Measurements from ENCODE around the gene KMT2B.

Gene KMT2B

DNA sequence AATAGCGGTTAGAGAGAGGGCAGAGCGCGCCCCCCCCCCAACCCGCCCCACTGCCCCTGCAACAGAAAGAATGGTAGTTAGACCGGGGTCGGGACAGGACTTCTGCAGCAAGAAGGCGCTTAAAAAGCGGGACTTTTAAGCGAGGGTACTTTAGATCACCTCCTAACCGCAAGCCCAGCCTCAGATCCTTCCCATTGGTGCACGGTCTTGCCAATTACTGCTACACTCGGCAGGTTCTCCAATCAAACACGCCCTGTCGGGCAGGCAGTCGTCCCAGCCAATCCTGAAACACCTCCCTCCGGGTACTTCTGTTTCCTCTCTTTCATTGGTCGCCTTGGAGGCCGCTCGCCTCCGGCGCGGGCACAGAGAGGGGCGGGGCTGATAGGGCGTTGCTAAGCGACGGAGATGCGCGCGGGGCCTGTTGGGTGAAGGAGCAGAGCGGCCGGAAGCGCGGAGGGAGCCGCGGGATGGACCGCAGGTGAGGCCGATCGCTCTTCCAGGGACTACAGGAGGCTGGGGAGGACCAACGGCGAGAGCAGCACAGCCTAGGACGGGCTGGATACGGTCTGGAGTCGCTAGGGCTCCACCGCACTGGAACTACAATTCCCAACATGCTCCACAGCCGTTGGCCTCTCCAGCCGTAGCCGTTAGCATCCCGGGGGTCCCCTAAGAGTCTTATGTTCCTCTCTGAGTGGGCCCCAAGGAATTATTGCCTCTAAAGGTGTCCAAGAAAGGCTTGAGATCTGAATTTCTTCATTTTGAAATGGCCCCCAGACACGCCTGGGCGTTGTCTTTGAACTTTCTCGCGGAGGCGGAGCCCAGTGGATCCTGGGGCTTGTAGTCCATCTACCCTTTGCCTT, 40.2 kb downstream of the KMT2B start, which contains the start of gene PROSER3:
Gene PROSER3, plus strand, starts transcription at position 428 of the 860 bp plus-strand sequence. Its CDS starts 40 bp downstream, at position 468.
- peak within 1 kb of the TSS; percentile 99 for H3K4me3 ChIP-seq (ENCODE audit: low read length)
- DNase-seq (ENCODE audit: low read depth), result peak; percentile 100
- TF ChIP-seq, protein P1, sequence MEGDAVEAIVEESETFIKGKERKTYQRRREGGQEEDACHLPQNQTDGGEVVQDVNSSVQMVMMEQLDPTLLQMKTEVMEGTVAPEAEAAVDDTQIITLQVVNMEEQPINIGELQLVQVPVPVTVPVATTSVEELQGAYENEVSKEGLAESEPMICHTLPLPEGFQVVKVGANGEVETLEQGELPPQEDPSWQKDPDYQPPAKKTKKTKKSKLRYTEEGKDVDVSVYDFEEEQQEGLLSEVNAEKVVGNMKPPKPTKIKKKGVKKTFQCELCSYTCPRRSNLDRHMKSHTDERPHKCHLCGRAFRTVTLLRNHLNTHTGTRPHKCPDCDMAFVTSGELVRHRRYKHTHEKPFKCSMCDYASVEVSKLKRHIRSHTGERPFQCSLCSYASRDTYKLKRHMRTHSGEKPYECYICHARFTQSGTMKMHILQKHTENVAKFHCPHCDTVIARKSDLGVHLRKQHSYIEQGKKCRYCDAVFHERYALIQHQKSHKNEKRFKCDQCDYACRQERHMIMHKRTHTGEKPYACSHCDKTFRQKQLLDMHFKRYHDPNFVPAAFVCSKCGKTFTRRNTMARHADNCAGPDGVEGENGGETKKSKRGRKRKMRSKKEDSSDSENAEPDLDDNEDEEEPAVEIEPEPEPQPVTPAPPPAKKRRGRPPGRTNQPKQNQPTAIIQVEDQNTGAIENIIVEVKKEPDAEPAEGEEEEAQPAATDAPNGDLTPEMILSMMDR (IDR thresholded peaks at IDR 0.05; ENCODE audit: insufficient read depth, low read depth, low read length, missing control alignments), result no peak

GRCh38 chr19:35759697-35760096, 41.9 kb downstream of the KMT2B start:
- no peak for DNase-seq (ENCODE audit: low read depth)
- TF ChIP-seq, protein P1 (IDR thresholded peaks at IDR 0.05; ENCODE audit: insufficient read depth, low read depth, low read length, missing control alignments), result no peak
- no peak overlapping the region for H3K4me3 ChIP-seq (ENCODE audit: low read length)

- TF ChIP-seq, protein P1 (IDR thresholded peaks at IDR 0.05; ENCODE audit: insufficient read depth, low read depth, low read length, missing control alignments), result no peak
- no peak for DNase-seq (ENCODE audit: low read depth)
- H3K4me3 ChIP-seq (ENCODE audit: low read length), result no peak overlapping the region
These were observed 43.0 kb downstream of the KMT2B start for GRCh38 chr19:35760711-35761349.

- no peak for DNase-seq (ENCODE audit: low read depth)
- H3K4me3 ChIP-seq (ENCODE audit: low read length), result no peak overlapping the region
- TF ChIP-seq, protein P1 (IDR thresholded peaks at IDR 0.05; ENCODE audit: insufficient read depth, low read depth, low read length, missing control alignments), result no peak
These were observed 46.9 kb downstream of the KMT2B start for GRCh38 chr19:35764432-35765315.

- H3K4me3 ChIP-seq (ENCODE audit: low read length), result no peak overlapping the region
- DNase-seq (ENCODE audit: low read depth), result no peak
- TF ChIP-seq, protein P1 (IDR thresholded peaks at IDR 0.05; ENCODE audit: insufficient read depth, low read depth, low read length, missing control alignments), result no peak
These were observed 48.8 kb downstream of the KMT2B start for GRCh38 chr19:35766571-35767104.

DNA sequence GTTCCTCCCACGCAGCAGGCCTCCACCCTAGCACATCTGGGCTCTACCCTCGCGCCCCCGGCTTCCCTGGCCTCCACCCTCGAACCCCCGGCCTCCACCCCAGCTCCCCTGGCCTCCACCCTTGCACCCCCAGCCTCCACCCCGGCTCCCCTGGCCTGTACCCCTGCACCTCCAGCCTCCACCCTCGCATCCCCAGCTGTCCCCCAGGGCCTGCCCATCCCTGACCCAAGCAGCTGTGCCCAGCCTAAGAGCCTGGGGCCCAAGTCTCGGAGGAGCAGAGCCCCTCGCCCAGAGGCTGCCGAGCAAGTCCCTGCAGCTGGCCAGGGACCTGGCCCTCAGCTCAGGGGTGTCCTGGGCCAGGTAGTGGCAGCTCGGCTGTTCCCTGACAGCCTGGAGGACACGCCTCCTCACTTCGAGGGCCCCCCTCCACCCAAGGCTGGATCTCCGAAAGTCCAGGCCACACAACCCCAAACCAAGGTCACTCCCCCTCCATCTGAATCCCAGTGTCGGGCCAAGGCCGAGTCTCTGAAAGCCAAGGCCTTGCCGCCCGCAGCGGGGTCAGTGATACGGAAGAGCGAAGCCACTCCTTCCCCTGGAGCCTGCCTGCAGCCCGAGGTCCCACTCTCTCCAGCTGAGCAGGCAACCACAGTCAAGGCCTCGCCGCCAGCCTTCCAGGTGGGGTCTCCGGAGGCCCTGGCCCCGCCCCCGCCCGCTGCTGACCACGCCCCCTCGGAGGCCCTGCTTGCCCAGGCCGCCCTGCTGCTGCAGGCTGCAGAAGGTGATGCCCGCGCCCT, 49.7 kb downstream of the KMT2B start:
- no peak for DNase-seq (ENCODE audit: low read depth)
- TF ChIP-seq, protein P1 (IDR thresholded peaks at IDR 0.05; ENCODE audit: insufficient read depth, low read depth, low read length, missing control alignments), result no peak
- H3K4me3 ChIP-seq (ENCODE audit: low read length), result no peak overlapping the region

All from epithelial cell of esophagus (primary cell).